HepG2 (cell line): ENCODE results near the gene OPN3. TPM values are rescaled to one million over a fixed set of nuclear protein-coding genes. Genes with fewer than 3 reads are reported as not detected.

Source experiments
- CENPT ChIP-seq: sonication (generic); formaldehyde crosslinking; IDR thresholded peaks from 2 replicates; pipeline ENCODE4 v1.8.0; 2022; ENCODE audit warnings: low read depth, mild to moderate bottlenecking, moderate library complexity, missing genetic modification reagents
- CREB1 ChIP-seq, 2 experiments: fragments of 450-650 bp in 1 of 2; IDR thresholded peaks; 2 replicates each; pipeline ENCODE4 v1.6.1; 2016 to 2017; ENCODE audit warnings: control low read depth in 1 of 2, mild to moderate bottlenecking in 1 of 2, missing compliant biosample characterization in 1 of 2, missing genetic modification characterization in 1 of 2
- FOXA3 ChIP-seq: IDR thresholded peaks from 2 replicates; pipeline ENCODE4 v1.6.1; 2016; ENCODE audit warnings: missing genetic modification reagents, missing compliant biosample characterization
- FOXJ3 ChIP-seq: sonication (generic); formaldehyde crosslinking; IDR thresholded peaks from 2 replicates; pipeline ENCODE4 v1.4.0; 2020; ENCODE audit warnings: missing genetic modification reagents, mild to moderate bottlenecking, borderline replicate concordance
- FOXO1 ChIP-seq: sonication (generic); formaldehyde crosslinking; IDR thresholded peaks from 2 replicates; pipeline ENCODE4 v1.4.0; 2020; ENCODE audit warnings: missing genetic modification reagents
- HNRNPH1 ChIP-seq: fragments of 200-400 bp; formaldehyde crosslinking; optimal IDR thresholded peaks from 2 replicates; pipeline ENCODE3; 2017; ENCODE audit warnings: mild to moderate bottlenecking, low read depth, low read length
- JUN ChIP-seq: sonication (generic); formaldehyde crosslinking; IDR thresholded peaks from 2 replicates; pipeline ENCODE4 v1.4.0; 2020; ENCODE audit warnings: mild to moderate bottlenecking, missing genetic modification reagents
- XRCC5 ChIP-seq: fragments of 200-400 bp; formaldehyde crosslinking; optimal IDR thresholded peaks from 2 replicates; pipeline ENCODE3; 2017; ENCODE audit warnings: mild to moderate bottlenecking, low read length
- ZBTB49 ChIP-seq: sonication (generic); formaldehyde crosslinking; IDR thresholded peaks from 2 replicates; pipeline ENCODE4 v1.4.0; 2020; ENCODE audit warnings: missing genetic modification reagents, borderline replicate concordance
- ZFP1 ChIP-seq: IDR thresholded peaks from 2 replicates; pipeline ENCODE4 v1.6.1; 2016
- ZNF703 ChIP-seq: sonication (generic); formaldehyde crosslinking; IDR thresholded peaks from 2 replicates; pipeline ENCODE4 v1.5.1; 2020; ENCODE audit warnings: missing genetic modification reagents, mild to moderate bottlenecking, moderate library complexity, borderline replicate concordance
- ZNF816 ChIP-seq: sonication (generic); formaldehyde crosslinking; IDR thresholded peaks from 2 replicates; pipeline ENCODE4 v1.8.0; 2022; ENCODE audit warnings: missing genetic modification reagents, mild to moderate bottlenecking, borderline replicate concordance
- polyA plus RNA-seq, 8 experiments: library from polyadenylated mRNA; depleted of rRNA in 3 of 8; stranded (reverse) in 7 of 8; unstranded in 1 of 8; fragments of >200 nt; fragmentation: Illumina TruSeq in 4 of 8; extraction: Trizol in 4 of 8; gene quantifications; 2 replicates each; pipeline versions ENCODE4 v1.2.1 to v1.2.3, GENCODE V29; 2011 to 2016; ENCODE audit warnings: low read depth in 4 of 8, missing spikeins in 1 of 8, mixed read lengths in 1 of 8; ENCODE audit not compliant: insufficient read depth in 1 of 8
- total RNA-seq, 5 experiments: library from RNA; depleted of rRNA; stranded (reverse); fragments of >200 nt; fragmentation: Illumina TruSeq; extraction: Trizol; gene quantifications; 2 replicates each; pipeline ENCODE4 v1.2.3, GENCODE V29; 2016; ENCODE audit warnings: low read depth in 1 of 5

Gene OPN3
- total and polyA plus RNA-seq, 2 of the 13 experiments (the other 11 are each of a cell fraction or from before 2014, with no cell fraction given): 17.4 to 23.0 TPM

GRCh38 chr1:241610056-241610815 is 29.9 kb downstream of the OPN3 start (continued):
- TF ChIP-seq ZNF816 (no peak), XRCC5 (no peak), CREB1 (IDR thresholded peaks at IDR 0.05) (no peak), CREB1 (CRISPR knock-in tag; IDR thresholded peaks at IDR 0.05) (0 out of 2 replicates have a peak, but pooled peaks have one; percentile 8), ZNF703 (CRISPR knock-in tag) (no peak), FOXJ3 (no peak), FOXA3 (CRISPR knock-in tag) (0 out of 2 replicates have a peak, but pooled peaks have one; percentile 28), HNRNPH1 (no peak), ZBTB49 (CRISPR knock-in tag) (no peak), FOXO1 (CRISPR knock-in tag) (no peak), ZFP1 (CRISPR knock-in tag) (no peak), CENPT (CRISPR knock-in tag) (no peak), JUN (CRISPR knock-in tag) (no peak)
